ENCODE measurements around the gene UBE2D2.

Gene UBE2D2

GRCh38 chr5:139638736-139639618 is 77.8 kb downstream of the UBE2D2 start:
- DNase-seq (ENCODE audit: insufficient read length, low spot score) (no peak), FAIRE-seq (no peak)
- no peak for TF ChIP-seq TAF1 (IDR thresholded peaks at IDR 0.05; ENCODE audit: low read depth, low read length)
- no peak for TF ChIP-seq POLR2AphosphoS5 (IDR thresholded peaks at IDR 0.05; ENCODE audit: low read depth, low read length)
- no peak for TF ChIP-seq SPI1 (IDR thresholded peaks at IDR 0.05; ENCODE audit: low read depth, low read length)

- TF ChIP-seq SPI1 (IDR thresholded peaks at IDR 0.05; ENCODE audit: low read depth, low read length), result no peak
Measured at GRCh38 chr5:139639619-139640380, 78.7 kb downstream of the UBE2D2 start.

GRCh38 chr5:139640421-139641115 is 79.4 kb downstream of the UBE2D2 start:
- DNase-seq (ENCODE audit: insufficient read length, low spot score) (no peak), FAIRE-seq (no peak)
- no peak for TF ChIP-seq POLR2AphosphoS5 (IDR thresholded peaks at IDR 0.05; ENCODE audit: low read depth, low read length)
- TF ChIP-seq PAX5 (IDR thresholded peaks at IDR 0.05; ENCODE audit: insufficient read depth, low read length, severe bottlenecking), result no peak
- no peak for TF ChIP-seq TAF1 (IDR thresholded peaks at IDR 0.05; ENCODE audit: low read depth, low read length)
- no peak for TF ChIP-seq POU2F2 (IDR thresholded peaks at IDR 0.05; ENCODE audit: low read depth, low read length)
- no peak for TF ChIP-seq SPI1 (IDR thresholded peaks at IDR 0.05; ENCODE audit: low read depth, low read length)
- TF ChIP-seq POLR2A (IDR thresholded peaks at IDR 0.05; ENCODE audit: low read depth, low read length), result no peak

More at GRCh38 chr5:139639619-139640380, 78.7 kb downstream of the UBE2D2 start:
- FAIRE-seq, result no peak
- DNase-seq (ENCODE audit: insufficient read length, low spot score), result no peak

- TF ChIP-seq TAF1 (IDR thresholded peaks at IDR 0.05; ENCODE audit: low read depth, low read length) (no peak), PAX5 (IDR thresholded peaks at IDR 0.05; ENCODE audit: insufficient read depth, low read length, severe bottlenecking) (no peak), POLR2A (IDR thresholded peaks at IDR 0.05; ENCODE audit: low read depth, low read length) (no peak), POU2F2 (IDR thresholded peaks at IDR 0.05; ENCODE audit: low read depth, low read length) (no peak), SPI1 (IDR thresholded peaks at IDR 0.05; ENCODE audit: low read depth, low read length) (no peak), POLR2AphosphoS5 (IDR thresholded peaks at IDR 0.05; ENCODE audit: low read depth, low read length) (no peak)
- no peak for DNase-seq (ENCODE audit: insufficient read length, low spot score)
- FAIRE-seq, result no peak
Measured at GRCh38 chr5:139641116-139642080, 80.3 kb downstream of the UBE2D2 start.

GRCh38 chr5:139642213-139642612 is 81.1 kb downstream of the UBE2D2 start:
- DNase-seq (ENCODE audit: insufficient read length, low spot score) (no peak), FAIRE-seq (no peak)
- TF ChIP-seq POLR2A (IDR thresholded peaks at IDR 0.05; ENCODE audit: low read depth, low read length) (no peak), TAF1 (IDR thresholded peaks at IDR 0.05; ENCODE audit: low read depth, low read length) (no peak), POLR2AphosphoS5 (IDR thresholded peaks at IDR 0.05; ENCODE audit: low read depth, low read length) (no peak), POU2F2 (IDR thresholded peaks at IDR 0.05; ENCODE audit: low read depth, low read length) (no peak)

GRCh38 chr5:139642891-139643871 is 82.0 kb downstream of the UBE2D2 start:
- FAIRE-seq, result no peak
- TF ChIP-seq POLR2A (IDR thresholded peaks at IDR 0.05; ENCODE audit: low read depth, low read length) (no peak), POU2F2 (IDR thresholded peaks at IDR 0.05; ENCODE audit: low read depth, low read length) (no peak), POLR2AphosphoS5 (IDR thresholded peaks at IDR 0.05; ENCODE audit: low read depth, low read length) (no peak), SPI1 (IDR thresholded peaks at IDR 0.05; ENCODE audit: low read depth, low read length) (no peak), TAF1 (IDR thresholded peaks at IDR 0.05; ENCODE audit: low read depth, low read length) (no peak), PAX5 (IDR thresholded peaks at IDR 0.05; ENCODE audit: insufficient read depth, low read length, severe bottlenecking) (no peak)
- DNase-seq (ENCODE audit: insufficient read length, low spot score), result no peak

GRCh38 chr5:139644001-139644456 is 82.9 kb downstream of the UBE2D2 start:
- FAIRE-seq, result no peak
- DNase-seq (ENCODE audit: insufficient read length, low spot score), result no peak

More at GRCh38 chr5:139644001-139644456, 82.9 kb downstream of the UBE2D2 start:
- TF ChIP-seq POLR2A (IDR thresholded peaks at IDR 0.05; ENCODE audit: low read depth, low read length) (no peak), TAF1 (IDR thresholded peaks at IDR 0.05; ENCODE audit: low read depth, low read length) (no peak), SPI1 (IDR thresholded peaks at IDR 0.05; ENCODE audit: low read depth, low read length) (no peak), POU2F2 (IDR thresholded peaks at IDR 0.05; ENCODE audit: low read depth, low read length) (no peak), PAX5 (IDR thresholded peaks at IDR 0.05; ENCODE audit: insufficient read depth, low read length, severe bottlenecking) (no peak)

Measured in GM12891 (cell line).